ENCODE data around the gene DOCK11. TPM values are rescaled to one million over a fixed set of nuclear protein-coding genes. Genes with fewer than 3 reads are reported as not detected.

The DOCK11 gene
- total and polyA plus RNA-seq, 9 of the 15 experiments (the other 6 are each of a cell fraction or from before 2014, with no cell fraction given), result 41.8 to 77.8 (median 50.9) TPM

GRCh38 chrX:118502161-118502789 is 6.7 kb downstream of the DOCK11 start (continued):
- TF ChIP-seq TAF15 (IDR thresholded peaks at IDR 0.05; ENCODE audit: low read depth, low read length), result no peak
- peak; percentile 69 to 81 for TF ChIP-seq KDM1A (IDR thresholded peaks at IDR 0.05)
- no peak for TF ChIP-seq HDAC6 (IDR thresholded peaks at IDR 0.05; ENCODE audit: low read depth, low read length)
- peak; percentile 18 for TF ChIP-seq TBP (optimal IDR thresholded peaks at IDR 0.05; ENCODE audit: low read depth, low read length)
- TF ChIP-seq ARNT (IDR thresholded peaks at IDR 0.05), result 0 out of 4 replicates have a peak, but pooled peaks of 1 of the 2 experiments have one; percentile 30
- no peak for TF ChIP-seq CREBBP (IDR thresholded peaks at IDR 0.05; ENCODE audit: low read depth, low read length)
- peak in 1 of 2 experiments; percentile 32; a peak in 1 of 4 replicates for TF ChIP-seq HDAC1 (IDR thresholded peaks at IDR 0.05)
- no peak for TF ChIP-seq NFATC3 (IDR thresholded peaks at IDR 0.05)
- TF ChIP-seq, protein P1, sequence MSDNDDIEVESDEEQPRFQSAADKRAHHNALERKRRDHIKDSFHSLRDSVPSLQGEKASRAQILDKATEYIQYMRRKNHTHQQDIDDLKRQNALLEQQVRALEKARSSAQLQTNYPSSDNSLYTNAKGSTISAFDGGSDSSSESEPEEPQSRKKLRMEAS (CRISPR knock-in tag; IDR thresholded peaks at IDR 0.05), result no peak
- 0 out of 2 replicates have a peak, but pooled peaks have one; percentile 72 for TF ChIP-seq HDAC2 (IDR thresholded peaks at IDR 0.05)
- peak; percentile 84 for TF ChIP-seq NFIC (IDR thresholded peaks at IDR 0.05)
